ENCODE results near the gene CCNT2.

The CCNT2 gene

GRCh38 chr2:134918526-134919340, at the start of gene CCNT2:
Gene CCNT2, plus strand, starts transcription at chr2:134918822. Its CDS starts 33 bp downstream, at chr2:134918855.
- no peak for TF ChIP-seq CTCF (IDR thresholded peaks at IDR 0.05; ENCODE audit: insufficient read depth, missing control alignments)
- no peak for FAIRE-seq
- peak; percentile 87 for DNase-seq (ENCODE audit: insufficient read length, low spot score)

- TF ChIP-seq CTCF (IDR thresholded peaks at IDR 0.05; ENCODE audit: insufficient read depth, missing control alignments), result no peak
- FAIRE-seq (no peak), DNase-seq (ENCODE audit: insufficient read length, low spot score) (no peak)
Measured at GRCh38 chr2:134869946-134870736, 48.5 kb upstream of the CCNT2 start.

- FAIRE-seq (no peak), DNase-seq (ENCODE audit: insufficient read length, low spot score) (no peak)
- no peak for TF ChIP-seq CTCF (IDR thresholded peaks at IDR 0.05; ENCODE audit: insufficient read depth, missing control alignments)
Measured at GRCh38 chr2:134873152-134873551, 45.5 kb upstream of the CCNT2 start.

GRCh38 chr2:134875309-134875708, 43.3 kb upstream of the CCNT2 start:
- DNase-seq (ENCODE audit: insufficient read length, low spot score) (no peak), FAIRE-seq (no peak)
- no peak for TF ChIP-seq CTCF (IDR thresholded peaks at IDR 0.05; ENCODE audit: insufficient read depth, missing control alignments)

GRCh38 chr2:134882773-134883172, 35.8 kb upstream of the CCNT2 start:
- FAIRE-seq, result no peak
- DNase-seq (ENCODE audit: insufficient read length, low spot score), result no peak

GRCh38 chr2:134883552-134884293, 34.9 kb upstream of the CCNT2 start:
- FAIRE-seq (no peak), DNase-seq (ENCODE audit: insufficient read length, low spot score) (no peak)
- no peak for TF ChIP-seq CTCF (IDR thresholded peaks at IDR 0.05; ENCODE audit: insufficient read depth, missing control alignments)

More at GRCh38 chr2:134882773-134883172, 35.8 kb upstream of the CCNT2 start:
- TF ChIP-seq CTCF (IDR thresholded peaks at IDR 0.05; ENCODE audit: insufficient read depth, missing control alignments), result no peak
